ENCODE results near the gene GJA3.

GJA3 gene

GRCh38 chr13:20134732-20135131 lies 26.1 kb downstream of the GJA3 start:
- Histone ChIP-seq H3K27ac (ENCODE audit: low read depth, low read length) (no peak overlapping the region), H3F3A (ENCODE audit: control insufficient read depth, insufficient read depth) (no peaks in the 10 kb centered on the region), H3K79me2 (ENCODE audit: control insufficient read depth, low read length) (no peaks in the 10 kb centered on the region), H4K20me1 (ENCODE audit: control insufficient read depth, insufficient read depth, low read depth, low read length) (no peaks in the 10 kb centered on the region), H3K36me3 (ENCODE audit: control insufficient read depth, low read length) (no peaks in the 10 kb centered on the region), H3K9me3 (ENCODE audit: control insufficient read depth, insufficient read depth, low read length) (no peaks in the 10 kb centered on the region), H3K4me3 (ENCODE audit: low read length) (no peak overlapping the region), H3K9me2 (replicated peaks; ENCODE audit: control insufficient read depth, low read length) (no peaks in the 10 kb centered on the region), H3K27me3 (ENCODE audit: control insufficient read depth, low read length) (peaks cover 14% of the 10 kb centered on the region), H3K4me1 (ENCODE audit: control insufficient read depth, low read length) (no peaks in the 10 kb centered on the region), H3K4me2 (ENCODE audit: low read length) (no peak overlapping the region)
- no peak for TF ChIP-seq EZH2phosphoT487 (IDR thresholded peaks at IDR 0.05; ENCODE audit: borderline replicate concordance, low read length)
- no peak for TF ChIP-seq CTCF (IDR thresholded peaks at IDR 0.05; ENCODE audit: low read depth, low read length, poor library complexity, severe bottlenecking)

DNA sequence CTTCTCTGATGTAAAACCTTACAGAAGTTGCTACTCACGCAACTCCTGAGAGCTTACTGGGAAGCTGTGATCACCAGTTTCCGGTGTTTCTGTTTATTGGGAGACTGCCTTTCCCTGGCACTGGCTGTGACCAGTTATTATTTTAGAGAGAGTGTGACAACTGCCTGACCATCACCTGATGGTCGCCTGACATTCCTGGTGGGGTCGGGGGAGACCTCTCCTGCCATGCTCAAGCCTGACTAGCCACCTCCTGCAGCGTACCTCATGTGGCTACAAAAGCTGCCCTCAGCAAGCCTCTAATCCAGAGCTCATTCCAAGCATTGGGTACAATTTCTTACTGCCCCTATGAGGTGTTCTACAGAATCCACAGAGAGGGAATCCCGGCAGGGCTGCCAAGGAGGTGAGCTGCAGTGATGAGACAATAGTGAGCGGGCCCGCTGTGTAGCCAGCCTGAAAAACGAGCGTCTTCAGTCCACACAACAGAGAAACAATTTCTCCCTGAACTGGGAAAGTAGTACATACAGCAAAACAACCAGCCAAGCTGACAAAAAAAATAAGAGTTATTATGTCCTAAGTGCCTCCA lies 28.7 kb downstream of the GJA3 start:
- H3K4me1 ChIP-seq (ENCODE audit: control insufficient read depth, low read length): no peaks in the 10 kb centered on the region
- no peaks in the 10 kb centered on the region for H3K9me3 ChIP-seq (ENCODE audit: control insufficient read depth, insufficient read depth, low read length)
- no peak overlapping the region for H3K4me2 ChIP-seq (ENCODE audit: low read length)
- H4K20me1 ChIP-seq (ENCODE audit: control insufficient read depth, insufficient read depth, low read depth, low read length): no peaks in the 10 kb centered on the region
- TF ChIP-seq EZH2phosphoT487 (IDR thresholded peaks at IDR 0.05; ENCODE audit: borderline replicate concordance, low read length): no peak
- TF ChIP-seq CTCF (IDR thresholded peaks at IDR 0.05; ENCODE audit: low read depth, low read length, poor library complexity, severe bottlenecking): no peak
- no peaks in the 10 kb centered on the region for H3F3A ChIP-seq (ENCODE audit: control insufficient read depth, insufficient read depth)
- H3K27ac ChIP-seq (ENCODE audit: low read depth, low read length): no peak overlapping the region
- no peaks in the 10 kb centered on the region for H3K36me3 ChIP-seq (ENCODE audit: control insufficient read depth, low read length)
- no peak overlapping the region for H3K4me3 ChIP-seq (ENCODE audit: low read length)
- H3K79me2 ChIP-seq (ENCODE audit: control insufficient read depth, low read length): no peaks in the 10 kb centered on the region
- no peaks in the 10 kb centered on the region for H3K9me2 ChIP-seq (replicated peaks; ENCODE audit: control insufficient read depth, low read length)
- peaks cover 9% of the 10 kb centered on the region; the same call in 1 of the 2 replicates for H3K27me3 ChIP-seq (ENCODE audit: control insufficient read depth, low read length)

DNA sequence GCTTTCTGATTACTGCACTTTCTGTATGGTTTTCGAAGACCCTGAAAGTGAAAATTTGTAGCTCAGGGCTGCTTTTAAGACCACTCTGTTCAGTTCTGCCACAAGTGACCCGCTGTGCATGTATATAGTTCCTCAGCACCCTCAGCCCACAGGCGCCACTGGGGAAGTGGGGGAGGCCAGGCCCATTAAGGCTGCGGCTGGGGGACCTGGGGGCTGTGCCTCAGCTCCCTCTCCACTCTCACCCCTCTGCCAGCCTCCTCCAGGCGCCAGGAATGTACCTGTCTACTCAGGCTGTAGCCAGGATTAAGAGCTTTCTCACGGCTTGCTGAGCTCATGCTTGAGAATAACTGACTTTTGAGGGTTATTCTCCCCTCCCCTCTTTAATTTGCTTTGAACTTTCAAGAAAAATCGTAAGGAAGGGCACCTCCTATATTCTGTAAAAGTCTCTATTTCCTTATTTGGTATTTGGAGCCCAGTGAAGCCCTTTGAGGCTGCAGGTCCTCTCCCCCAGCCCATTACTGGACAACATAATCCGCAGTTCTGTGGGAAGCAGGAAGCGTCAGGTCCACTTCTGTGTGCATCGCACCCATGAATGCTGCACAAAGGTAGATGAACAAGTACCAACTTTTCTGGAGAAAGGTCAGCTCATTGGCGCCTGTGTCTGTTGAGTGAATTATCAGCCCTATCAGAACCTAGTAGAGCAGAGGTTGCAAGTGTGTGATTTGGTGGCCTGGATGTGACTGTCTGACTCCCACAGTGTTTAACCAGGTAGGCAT lies 29.6 kb downstream of the GJA3 start:
- peaks cover 13% of the 10 kb centered on the region; the same call in 1 of the 2 replicates for H3K27me3 ChIP-seq (ENCODE audit: control insufficient read depth, low read length)
- H3K4me2 ChIP-seq (ENCODE audit: low read length): no peak overlapping the region
- H3K36me3 ChIP-seq (ENCODE audit: control insufficient read depth, low read length): no peaks in the 10 kb centered on the region
- no peaks in the 10 kb centered on the region for H3F3A ChIP-seq (ENCODE audit: control insufficient read depth, insufficient read depth)
- H3K4me1 ChIP-seq (ENCODE audit: control insufficient read depth, low read length): no peaks in the 10 kb centered on the region
- no peak overlapping the region for H3K27ac ChIP-seq (ENCODE audit: low read depth, low read length)
- no peaks in the 10 kb centered on the region for H3K79me2 ChIP-seq (ENCODE audit: control insufficient read depth, low read length)
- H4K20me1 ChIP-seq (ENCODE audit: control insufficient read depth, insufficient read depth, low read depth, low read length): no peaks in the 10 kb centered on the region
- no peaks in the 10 kb centered on the region for H3K9me2 ChIP-seq (replicated peaks; ENCODE audit: control insufficient read depth, low read length)
- no peak for TF ChIP-seq CTCF (IDR thresholded peaks at IDR 0.05; ENCODE audit: low read depth, low read length, poor library complexity, severe bottlenecking)
- H3K4me3 ChIP-seq (ENCODE audit: low read length): no peak overlapping the region
- H3K9me3 ChIP-seq (ENCODE audit: control insufficient read depth, insufficient read depth, low read length): no peaks in the 10 kb centered on the region

Data from DOHH2 (cell line).